GM10266 (cell line): ENCODE results near the gene PHKB.
"Not testable (repeated sequence)": the region's sequence is repeated elsewhere in the genome, so short reads cannot be mapped to it uniquely, and the experiment has no call there.

ENCODE experiments used
- DNase-seq: peaks from one replicate; pipeline ENCODE4 v3.0.0; 2012; ENCODE audit errors: extremely low spot score
- TF ChIP-seq, protein P1 (sequence below): IDR thresholded peaks from 2 replicates; pipeline ENCODE4 v1.5.1; 2012; ENCODE audit warnings: mild to moderate bottlenecking, low read depth; ENCODE audit not compliant: control insufficient read depth, insufficient read depth; ENCODE audit errors: missing control alignments

The PHKB gene

DNA sequence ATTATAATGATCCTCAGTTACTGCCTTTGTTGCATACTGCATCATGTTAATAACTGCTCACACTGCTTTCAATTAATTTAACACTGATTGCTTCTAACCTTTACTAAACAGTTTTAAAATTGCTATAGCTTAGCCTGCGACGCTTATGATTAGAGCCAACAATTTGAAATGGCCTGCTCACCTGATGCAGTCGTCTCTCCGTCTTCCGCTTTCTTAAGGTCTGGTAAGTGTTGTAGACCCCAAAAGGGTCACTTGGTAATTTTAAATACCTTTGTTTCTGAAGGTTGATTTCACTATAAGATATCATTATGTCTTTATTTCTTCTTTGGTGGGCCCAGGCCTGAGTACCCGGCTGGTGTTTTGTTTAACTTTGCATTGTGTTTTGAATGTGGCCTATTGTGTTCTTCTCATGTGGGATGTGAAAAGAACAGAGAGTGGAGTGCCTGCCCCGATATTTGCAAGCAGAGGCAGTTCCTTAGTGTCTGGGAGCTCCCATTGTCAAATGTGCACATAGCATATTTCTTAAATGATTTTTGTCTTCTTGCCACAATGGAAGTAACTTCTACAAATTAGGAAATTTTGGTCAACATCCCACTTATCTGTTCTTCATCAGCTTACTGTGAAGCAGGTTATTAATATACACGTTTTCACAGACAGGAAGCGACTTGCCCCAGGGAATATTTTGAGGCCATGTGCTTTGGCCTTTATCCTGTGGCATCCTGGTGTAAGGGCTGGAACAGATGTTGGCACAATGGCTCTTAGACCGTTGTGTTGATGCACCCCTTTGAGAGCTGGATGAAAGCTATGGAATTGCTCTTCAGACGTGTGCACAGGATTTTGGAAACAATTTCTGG lies 2.9 kb downstream of the PHKB start:
- TF ChIP-seq, protein P1, sequence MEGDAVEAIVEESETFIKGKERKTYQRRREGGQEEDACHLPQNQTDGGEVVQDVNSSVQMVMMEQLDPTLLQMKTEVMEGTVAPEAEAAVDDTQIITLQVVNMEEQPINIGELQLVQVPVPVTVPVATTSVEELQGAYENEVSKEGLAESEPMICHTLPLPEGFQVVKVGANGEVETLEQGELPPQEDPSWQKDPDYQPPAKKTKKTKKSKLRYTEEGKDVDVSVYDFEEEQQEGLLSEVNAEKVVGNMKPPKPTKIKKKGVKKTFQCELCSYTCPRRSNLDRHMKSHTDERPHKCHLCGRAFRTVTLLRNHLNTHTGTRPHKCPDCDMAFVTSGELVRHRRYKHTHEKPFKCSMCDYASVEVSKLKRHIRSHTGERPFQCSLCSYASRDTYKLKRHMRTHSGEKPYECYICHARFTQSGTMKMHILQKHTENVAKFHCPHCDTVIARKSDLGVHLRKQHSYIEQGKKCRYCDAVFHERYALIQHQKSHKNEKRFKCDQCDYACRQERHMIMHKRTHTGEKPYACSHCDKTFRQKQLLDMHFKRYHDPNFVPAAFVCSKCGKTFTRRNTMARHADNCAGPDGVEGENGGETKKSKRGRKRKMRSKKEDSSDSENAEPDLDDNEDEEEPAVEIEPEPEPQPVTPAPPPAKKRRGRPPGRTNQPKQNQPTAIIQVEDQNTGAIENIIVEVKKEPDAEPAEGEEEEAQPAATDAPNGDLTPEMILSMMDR, result no peak
- DNase-seq, result no peak

DNA sequence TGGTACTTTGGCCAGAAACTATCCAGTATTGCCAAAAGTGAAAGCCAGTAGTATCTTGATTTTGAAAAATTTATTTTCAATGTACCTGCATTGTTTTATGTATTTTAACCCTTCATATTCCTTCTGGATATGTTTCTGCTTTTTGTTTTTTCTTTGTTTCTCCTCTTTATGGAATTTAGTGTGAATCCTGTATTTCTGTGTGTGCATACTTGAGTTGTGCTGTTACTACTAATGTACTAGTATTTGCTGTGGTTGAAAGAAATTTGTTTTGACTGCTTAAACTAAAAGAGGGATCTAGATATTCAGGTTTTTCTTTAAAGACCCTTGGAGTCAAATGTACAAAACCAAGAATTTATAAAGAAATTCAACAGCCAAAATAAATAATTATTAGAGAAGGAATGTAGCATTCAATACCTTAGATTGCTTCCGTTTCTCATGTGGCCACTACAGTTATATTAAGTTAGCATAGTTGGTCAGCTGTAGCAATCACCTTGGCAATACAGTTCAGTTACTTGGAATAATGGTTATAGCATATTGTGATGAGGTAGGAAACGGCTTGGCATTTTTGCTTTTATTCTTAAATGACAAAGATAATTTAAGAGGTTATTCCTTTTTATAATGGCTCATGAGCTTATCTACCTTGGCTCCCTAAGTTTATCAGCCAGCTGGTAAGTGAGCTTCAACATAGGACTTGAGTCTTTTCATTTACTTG lies 4.9 kb downstream of the PHKB start:
- TF ChIP-seq, protein P1, result no peak
- DNase-seq, result no peak

DNA sequence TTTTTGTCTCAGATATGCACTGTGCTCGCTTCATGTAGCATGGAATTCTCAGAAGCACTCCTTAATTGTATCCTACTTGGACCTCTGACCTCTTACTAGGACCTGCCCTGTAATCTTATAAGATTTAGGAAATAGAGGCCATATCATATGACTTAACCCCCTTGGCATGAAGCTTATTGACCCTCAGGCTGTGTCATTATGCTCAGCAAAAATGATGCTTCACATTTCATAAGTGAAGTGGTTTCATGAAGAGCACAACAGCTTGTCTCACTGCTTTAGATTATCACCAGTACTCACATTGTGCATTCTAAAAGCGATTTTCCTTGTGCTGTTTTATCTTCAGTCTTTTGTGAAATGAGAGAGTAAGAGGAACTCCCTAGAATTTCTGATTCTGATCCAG lies 6.4 kb downstream of the PHKB start:
- TF ChIP-seq, protein P1, result no peak
- DNase-seq, result no peak

DNA sequence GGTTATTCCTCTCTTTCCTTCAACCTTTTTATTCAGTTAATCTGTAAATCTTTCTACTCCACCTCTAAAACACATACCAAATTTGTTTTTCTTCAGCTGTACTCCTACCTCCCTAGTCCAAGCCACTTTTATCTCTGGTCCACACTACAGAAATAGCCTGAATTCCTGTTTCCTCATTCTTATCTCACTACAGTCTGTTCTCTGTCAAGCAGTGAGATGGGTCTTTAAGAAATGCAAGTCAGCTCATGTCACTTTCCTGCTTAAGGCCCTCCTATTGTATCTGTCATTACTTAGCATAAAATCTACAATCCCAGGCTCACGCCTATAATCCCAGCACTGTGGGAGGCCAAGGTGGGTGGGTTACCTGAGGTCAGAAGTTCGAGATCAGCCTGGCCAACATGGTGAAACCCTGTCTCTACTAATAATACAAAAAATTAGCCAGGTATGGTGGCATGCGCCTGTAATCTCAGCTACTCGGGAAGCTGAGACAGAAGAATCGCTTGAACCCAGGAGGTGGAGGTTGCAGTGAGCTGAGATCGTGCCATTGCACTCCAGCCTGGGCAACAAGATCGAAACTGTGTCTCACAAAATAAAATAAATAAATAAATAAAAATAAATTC lies 7.0 kb downstream of the PHKB start:
- DNase-seq, result not testable (repeated sequence)

DNA sequence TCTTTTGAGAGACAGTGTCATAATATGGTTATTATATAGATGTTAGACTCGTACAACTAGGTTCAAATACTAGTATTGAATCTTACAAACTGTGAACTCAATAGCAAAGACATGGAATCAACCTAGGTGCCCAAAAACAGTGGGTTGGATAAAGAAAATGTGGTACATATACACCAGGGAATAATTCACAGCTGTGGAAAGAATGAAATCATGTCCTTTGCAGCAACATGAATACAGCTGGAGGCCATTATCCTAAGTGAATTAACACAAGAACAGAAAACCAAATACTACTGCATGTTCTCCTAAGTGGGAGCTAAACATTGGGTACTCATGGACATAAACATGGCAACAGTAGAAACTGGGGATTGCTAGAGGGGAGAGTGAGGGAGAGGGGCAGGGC lies 8.1 kb downstream of the PHKB start:
- no peak for DNase-seq
- TF ChIP-seq, protein P1, result no peak

DNA sequence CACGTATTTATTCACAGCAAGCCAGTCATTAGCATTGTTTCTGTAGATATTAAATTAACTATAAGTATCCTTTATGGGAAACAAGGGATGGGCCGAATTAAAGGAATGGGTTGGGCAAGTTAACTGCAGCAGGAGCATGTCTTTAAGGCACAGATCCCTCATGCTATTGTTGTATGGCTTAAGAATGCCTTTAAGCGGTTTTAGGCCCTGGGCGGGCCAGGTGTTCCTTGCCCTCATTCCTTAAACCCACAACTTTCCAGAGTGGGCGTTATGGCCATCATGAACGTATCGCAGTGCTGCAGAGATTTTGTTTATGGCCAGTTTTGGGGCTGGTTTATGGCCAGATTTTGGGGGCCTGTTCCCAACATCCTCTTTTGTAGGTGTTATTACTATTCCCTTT lies 9.1 kb downstream of the PHKB start:
- no peak for DNase-seq
- TF ChIP-seq, protein P1, result no peak

DNA sequence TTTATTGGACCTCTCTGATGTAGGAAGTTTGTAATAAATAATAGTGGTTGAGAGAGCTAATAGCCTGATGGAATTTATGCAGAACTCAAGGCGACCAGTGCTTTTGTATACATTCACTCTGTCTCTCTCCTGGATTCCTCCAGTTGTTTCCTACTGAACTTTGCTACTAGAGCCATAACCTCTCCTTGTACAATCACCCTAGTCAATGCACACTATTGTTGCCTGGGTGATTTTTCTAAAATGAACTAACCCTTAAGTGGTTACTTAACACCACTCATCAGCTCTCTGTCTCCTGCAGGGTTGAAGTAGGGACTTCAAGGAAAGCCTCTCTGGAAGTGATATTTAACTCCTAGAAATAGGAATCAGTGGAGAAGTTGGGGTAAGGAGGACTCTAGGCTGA lies 9.7 kb downstream of the PHKB start:
- TF ChIP-seq, protein P1, result no peak
- no peak for DNase-seq

DNA sequence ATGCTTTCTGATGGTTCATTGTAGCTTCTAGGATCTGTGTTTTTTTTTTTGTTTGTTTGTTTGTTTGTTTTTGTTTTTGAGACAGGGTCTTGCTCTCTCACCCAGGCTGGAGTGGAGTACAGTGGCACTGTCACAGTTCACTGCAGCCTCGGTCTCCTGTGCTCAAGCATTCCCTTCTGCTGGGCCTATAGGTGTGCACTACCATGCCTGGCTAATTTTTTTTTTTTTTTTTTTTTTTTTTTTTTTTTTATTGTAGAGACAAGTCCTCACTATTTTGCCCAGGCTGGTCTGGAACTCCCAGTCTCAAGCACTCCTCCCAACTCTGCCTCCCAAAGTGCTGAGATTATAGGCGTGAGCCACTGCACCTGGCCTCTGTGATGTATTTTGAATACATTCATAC lies 11.9 kb downstream of the PHKB start:
- not testable (repeated sequence) for DNase-seq
